K562 (cell line): ENCODE results near the gene SLC6A7. TPM values are rescaled to one million over a fixed set of nuclear protein-coding genes. Genes with fewer than 3 reads are reported as not detected.

Experiments used
- ATAC-seq: fragments of 200-7000 bp; cut with Tn5 transposase; 3 replicates; pipeline ENCODE4 v1.9.1; 2020; ENCODE audit warnings: moderate library complexity
- BruUV-seq: library from RNA; stranded (reverse); fragments of 400-500 nt; replicated peaks from 2 replicates; lab custom pipeline; 2021; lab: Mats Ljungman, UMichigan
- CTCF ChIA-PET: fragments of 300-600 bp; formaldehyde crosslinking; extraction: SDS; loops from one replicate; lab custom pipeline; 2021; ENCODE audit warnings: low intra/inter-chr PET ratio; lab: Yijun Ruan, JAX
- POLR2A ChIA-PET: fragments of 300-600, 350-650 bp; sonication (Branson Sonifier 250); formaldehyde crosslinking; extraction: SDS; loops from one replicate; lab custom pipeline; 2021; ENCODE audit warnings: antibody characterized with exemption, inconsistent platforms; lab: Yijun Ruan, JAX
- DNase-seq, 4 experiments: peaks; one replicate each; pipeline versions ENCODE4 v3.0.0 to v3.0.0-alpha.2; 2011 to 2018; ENCODE audit warnings: low spot score in 3 of 4, mixed read lengths in 3 of 4; ENCODE audit errors: extremely low read depth in 1 of 4
- FAIRE-seq: peaks from 2 replicates; lab custom pipeline; 2011; peaks lifted over from hg19 to GRCh38; lab: Jason Lieb, UNC
- H2AFZ ChIP-seq: 2 replicates; pipeline ENCODE4 v1.6.0; 2011; ENCODE audit warnings: low read depth, low read length, control low read depth, inconsistent platforms
- H3K27ac ChIP-seq: fragments of 200-600 bp; 3 replicates; pipeline ENCODE4 v1.8.0; 2011; ENCODE audit warnings: low read depth, mild to moderate bottlenecking, control low read depth, inconsistent platforms, low read length, moderate library complexity, mixed read lengths; ENCODE audit errors: extremely low read depth
- H3K27me3 ChIP-seq, 2 experiments: fragments of 300-600 bp in 1 of 2; 2 replicates in 1 of 2; 3 replicates in 1 of 2; pipeline versions ENCODE4 v1.6.0 to v1.8.0; 2011; ENCODE audit warnings: inconsistent platforms in 2 of 2, low read length in 2 of 2, mild to moderate bottlenecking in 1 of 2, mixed read lengths in 1 of 2, moderate library complexity in 1 of 2; ENCODE audit not compliant: control insufficient read depth in 2 of 2, insufficient read depth in 2 of 2
- H3K36me3 ChIP-seq: fragments of 300-600 bp; 3 replicates; pipeline ENCODE4 v1.8.0; 2011; ENCODE audit warnings: mild to moderate bottlenecking, low read length, inconsistent platforms; ENCODE audit not compliant: control insufficient read depth, insufficient read depth
- H3K4me1 ChIP-seq, 2 experiments: fragments of 200-600 bp in 1 of 2; replicated peaks in 1 of 2; 2 replicates in 1 of 2; 3 replicates in 1 of 2; pipeline versions ENCODE4 v1.5.1 to v1.8.0; 2011; ENCODE audit warnings: inconsistent platforms in 2 of 2, low read length in 2 of 2, mild to moderate bottlenecking in 1 of 2, mixed read lengths in 1 of 2, moderate library complexity in 1 of 2; ENCODE audit not compliant: control insufficient read depth in 2 of 2, insufficient read depth in 2 of 2
- H3K4me2 ChIP-seq: 2 replicates; pipeline ENCODE4 v1.6.1; 2011; ENCODE audit warnings: low read length, control low read depth, inconsistent platforms, mixed read lengths; ENCODE audit not compliant: insufficient read depth
- H3K4me3 ChIP-seq: fragments of 200-600 bp; sonication (generic), shearing (Covaris generic); 2 replicates; pipeline ENCODE4 v1.5.1; 2016; ENCODE audit warnings: control low read depth, inconsistent platforms
- H3K79me2 ChIP-seq: fragments of 200-600 bp; 3 replicates; pipeline ENCODE4 v1.8.0; 2011; ENCODE audit warnings: low read length, inconsistent platforms; ENCODE audit not compliant: control insufficient read depth, insufficient read depth
- H3K9ac ChIP-seq, 2 experiments: 2 replicates each; pipeline versions ENCODE4 v1.6.0 to v1.6.1; 2011; ENCODE audit warnings: low read depth in 2 of 2, low read length in 2 of 2, control low read depth in 1 of 2, inconsistent platforms in 1 of 2, mild to moderate bottlenecking in 1 of 2, mixed read lengths in 1 of 2; ENCODE audit not compliant: insufficient read depth in 1 of 2
- H3K9me1 ChIP-seq: one replicate; pipeline ENCODE4 v1.6.0; 2011; ENCODE audit warnings: inconsistent platforms, mild to moderate bottlenecking, low read length, moderate library complexity; ENCODE audit not compliant: control insufficient read depth, insufficient read depth
- H3K9me3 ChIP-seq: replicated peaks from 2 replicates; pipeline ENCODE4 v1.5.1; 2011; ENCODE audit warnings: low read depth, low read length, inconsistent platforms; ENCODE audit not compliant: control insufficient read depth, insufficient read depth
- H4K20me1 ChIP-seq: replicated peaks from 2 replicates; pipeline ENCODE4 v1.6.1; 2011; ENCODE audit warnings: low read length, inconsistent platforms, mixed read lengths; ENCODE audit not compliant: control insufficient read depth, insufficient read depth
- CBX2 ChIP-seq: fragments of 200-600 bp; sonication (generic); IDR thresholded peaks from one replicate; pipeline ENCODE4 v1.6.1; 2012; ENCODE audit warnings: mild to moderate bottlenecking, low read length, inconsistent platforms; ENCODE audit not compliant: insufficient read depth, poor library complexity, severe bottlenecking
- DACH1 ChIP-seq: fragments of 450-650 bp; IDR thresholded peaks from 2 replicates; pipeline ENCODE4 v1.6.1; 2018; ENCODE audit not compliant: partially characterized antibody
- EP400 ChIP-seq: fragments of 450-650 bp; IDR thresholded peaks from 2 replicates; pipeline ENCODE4 v1.6.1; 2017; ENCODE audit warnings: antibody characterized with exemption, mild to moderate bottlenecking, moderate library complexity
- ERF ChIP-seq: fragments of 450-650 bp; formaldehyde crosslinking; IDR thresholded peaks from 2 replicates; pipeline ENCODE4 v1.4.0; 2020; ENCODE audit warnings: mild to moderate bottlenecking, mixed read lengths
- LARP7 ChIP-seq: fragments of 450-650 bp; IDR thresholded peaks from 2 replicates; pipeline ENCODE4 v1.6.1; 2016
- POLR2G ChIP-seq: fragments of 200-400 bp; formaldehyde crosslinking; IDR thresholded peaks from 2 replicates; pipeline ENCODE4 v1.6.1; 2017; ENCODE audit warnings: low read depth, mild to moderate bottlenecking, antibody characterized with exemption, low read length, moderate library complexity
- PPARD ChIP-seq: fragments of 250-450 bp; sonication (Bioruptor Pico); IDR thresholded peaks from 2 replicates; pipeline ENCODE4 v1.8.0; 2022; ENCODE audit warnings: inconsistent platforms, mild to moderate bottlenecking, moderate library complexity
- SIN3B ChIP-seq: fragments of 450-650 bp; IDR thresholded peaks from 2 replicates; pipeline ENCODE4 v1.6.1; 2017; ENCODE audit warnings: low read depth, mild to moderate bottlenecking, moderate library complexity
- SMARCA4 ChIP-seq: fragments of 450-650 bp; IDR thresholded peaks from 2 replicates; pipeline ENCODE4 v1.6.1; 2016
- SRSF1 ChIP-seq: fragments of 200-400 bp; formaldehyde crosslinking; IDR thresholded peaks from 2 replicates; pipeline ENCODE4 v1.6.1; 2017; ENCODE audit warnings: mild to moderate bottlenecking, low read depth, low read length, moderate library complexity
- SRSF9 ChIP-seq: fragments of 200-400 bp; formaldehyde crosslinking; IDR thresholded peaks from 2 replicates; pipeline ENCODE4 v1.6.1; 2017; ENCODE audit warnings: low read depth, low read length, borderline replicate concordance
- ZBTB17 ChIP-seq: fragments of 450-650 bp; formaldehyde crosslinking; IDR thresholded peaks from 2 replicates; pipeline ENCODE4 v1.4.0; 2020; ENCODE audit warnings: mild to moderate bottlenecking
- ZNF395 ChIP-seq: fragments of 200-800 bp; sonication (Bioruptor generic); IDR thresholded peaks from 2 replicates; pipeline ENCODE4 v1.6.1; 2017; ENCODE audit warnings: missing genetic modification characterization, missing compliant biosample characterization
- ZNF586 ChIP-seq: fragments of 450-650 bp; formaldehyde crosslinking; conservative IDR thresholded peaks from 2 replicates; pipeline ENCODE4 v1.4.0; 2020; ENCODE audit warnings: mild to moderate bottlenecking, moderate library complexity
- WGBS: fragments of 100-300 bp; shearing (Covaris generic); methylation state at CpG from one replicate; pipeline ENCODE4 v1.1.6; 2016; ENCODE audit warnings: low coverage, mixed read lengths; ENCODE audit not compliant: insufficient coverage; ENCODE audit errors: missing lambda C conversion rate; 5-methylcytosine and 5-hydroxymethylcytosine counted together
- in situ Hi-C: fragments of 300-500 bp; cut with MboI; formaldehyde crosslinking; loops from 4 replicates; pipeline ENCODE4 v1.15.0; 2018; ENCODE audit warnings: inconsistent platforms, mixed read lengths
- intact Hi-C: fragments of 100-400 bp; cut with micrococcal nuclease; formaldehyde crosslinking; loops from 2 replicates; pipeline ENCODE4 v1.14.2; 2022
- polyA plus RNA-seq, 8 experiments: library from polyadenylated mRNA; depleted of rRNA in 4 of 8; stranded (reverse) in 5 of 8; unstranded in 3 of 8; fragments of >200 nt; fragmentation: Nextera tagmentation in 2 of 8; fragmentation: Illumina TruSeq in 1 of 8; extraction: Ambion mirVana in 2 of 8; extraction: Trizol in 1 of 8; gene quantifications; 2 replicates each; pipeline versions ENCODE4 v1.2.1 to v1.2.3, GENCODE V29; 2011 to 2014; ENCODE audit warnings: inconsistent platforms in 1 of 8, missing spikeins in 1 of 8
- total RNA-seq, 7 experiments: library from RNA; depleted of rRNA in 6 of 7; stranded (reverse); fragments of >200 nt in 6 of 7; fragmentation: Illumina TruSeq in 2 of 7; extraction: Trizol in 2 of 7; gene quantifications; 2 replicates each; pipeline versions ENCODE4 v1.2.1 to v1.2.3, GENCODE V29; 2011 to 2021; ENCODE audit warnings: low replicate concordance in 1 of 7
- TF ChIP-seq, protein P1 (sequence below): fragments of 450-650 bp; formaldehyde crosslinking; IDR thresholded peaks from 2 replicates; pipeline ENCODE4 v1.4.0; 2020; ENCODE audit warnings: mild to moderate bottlenecking, mixed read lengths
- TF ChIP-seq, protein P2 (sequence below): fragments of 250-450 bp; sonication (Bioruptor Pico); IDR thresholded peaks from 2 replicates; pipeline ENCODE4 v1.4.0; 2020; ENCODE audit warnings: borderline replicate concordance

The SLC6A7 gene
- total and polyA plus RNA-seq, 9 of the 15 experiments (the other 6 are each of a cell fraction or from before 2014, with no cell fraction given): not detected

DNA sequence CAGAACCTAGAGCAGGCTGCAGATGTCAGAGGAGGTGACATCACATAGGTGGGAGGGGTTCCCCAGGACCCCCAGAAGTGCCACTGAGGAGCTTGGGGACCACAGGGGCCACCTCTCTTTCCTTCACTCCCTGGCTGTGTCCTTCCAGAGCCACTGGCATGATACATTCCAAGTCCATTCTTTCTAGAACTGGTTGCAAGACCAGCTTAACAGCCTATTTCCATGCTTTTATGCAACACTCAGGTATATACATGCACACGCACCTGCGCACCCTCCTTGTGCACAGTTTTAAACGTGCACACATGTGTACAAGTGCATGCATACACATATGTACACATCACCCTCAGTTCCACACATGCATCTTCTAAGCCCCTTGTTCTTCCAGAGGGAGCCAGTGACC is 39.7 kb downstream of the SLC6A7 start:
- intact Hi-C loops: no loop called here
- Histone ChIP-seq H3K27me3 (peaks cover 0 to 18% of the 10 kb centered on the region in 2 experiments; a peak in 3 of 5 replicates), H3K4me2 (no peak overlapping the region), H3K9ac (no peak overlapping the region), H3K9me3 (no peaks in the 10 kb centered on the region), H4K20me1 (no peaks in the 10 kb centered on the region; the same call in 1 of the 2 replicates), H3K4me3 (no peak overlapping the region), H3K4me1 (no peaks in the 10 kb centered on the region), H3K27ac (no peak overlapping the region), H3K9me1 (no peaks in the 10 kb centered on the region), H3K79me2 (no peaks in the 10 kb centered on the region), H2AFZ (no peak overlapping the region), H3K36me3 (no peaks in the 10 kb centered on the region)
- CTCF ChIA-PET: no interaction called here
- no TSS peak for BruUV-seq
- DNase-seq (no peak), FAIRE-seq (no peak), ATAC-seq (no peak)
- POLR2A ChIA-PET: no interaction called here
- in situ Hi-C loops: no loop called here
- WGBS: 21% methylated on average over 3 of the region's 3 CpGs
- TF ChIP-seq SRSF1 (no peak), SRSF9 (no peak), ZNF586 (CRISPR knock-in tag) (no peak), POLR2G (no peak), PPARD (CRISPR knock-in tag) (no peak), ERF (CRISPR knock-in tag) (no peak), DACH1 (no peak), LARP7 (no peak), SMARCA4 (no peak), ZNF395 (no peak), SIN3B (no peak), EP400 (no peak), ZBTB17 (no peak), CBX2 (no peak)
- TF ChIP-seq, protein P1, sequence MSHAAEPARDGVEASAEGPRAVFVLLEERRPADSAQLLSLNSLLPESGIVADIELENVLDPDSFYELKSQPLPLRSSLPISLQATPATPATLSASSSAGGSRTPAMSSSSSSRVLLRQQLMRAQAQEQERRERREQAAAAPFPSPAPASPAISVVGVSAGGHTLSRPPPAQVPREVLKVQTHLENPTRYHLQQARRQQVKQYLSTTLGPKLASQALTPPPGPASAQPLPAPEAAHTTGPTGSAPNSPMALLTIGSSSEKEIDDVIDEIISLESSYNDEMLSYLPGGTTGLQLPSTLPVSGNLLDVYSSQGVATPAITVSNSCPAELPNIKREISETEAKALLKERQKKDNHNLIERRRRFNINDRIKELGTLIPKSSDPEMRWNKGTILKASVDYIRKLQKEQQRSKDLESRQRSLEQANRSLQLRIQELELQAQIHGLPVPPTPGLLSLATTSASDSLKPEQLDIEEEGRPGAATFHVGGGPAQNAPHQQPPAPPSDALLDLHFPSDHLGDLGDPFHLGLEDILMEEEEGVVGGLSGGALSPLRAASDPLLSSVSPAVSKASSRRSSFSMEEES (CRISPR knock-in tag): no peak
- TF ChIP-seq, protein P2, sequence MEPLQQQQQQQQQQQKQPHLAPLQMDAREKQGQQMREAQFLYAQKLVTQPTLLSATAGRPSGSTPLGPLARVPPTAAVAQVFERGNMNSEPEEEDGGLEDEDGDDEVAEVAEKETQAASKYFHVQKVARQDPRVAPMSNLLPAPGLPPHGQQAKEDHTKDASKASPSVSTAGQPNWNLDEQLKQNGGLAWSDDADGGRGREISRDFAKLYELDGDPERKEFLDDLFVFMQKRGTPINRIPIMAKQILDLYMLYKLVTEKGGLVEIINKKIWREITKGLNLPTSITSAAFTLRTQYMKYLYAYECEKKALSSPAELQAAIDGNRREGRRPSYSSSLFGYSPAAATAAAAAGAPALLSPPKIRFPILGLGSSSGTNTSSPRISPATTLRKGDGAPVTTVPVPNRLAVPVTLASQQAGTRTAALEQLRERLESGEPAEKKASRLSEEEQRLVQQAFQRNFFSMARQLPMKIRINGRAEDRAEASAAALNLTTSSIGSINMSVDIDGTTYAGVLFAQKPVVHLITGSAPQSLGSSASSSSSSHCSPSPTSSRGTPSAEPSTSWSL: no peak
